NCI-H82 (cell line): ENCODE data around the gene MTFR1L.
A peak's percentile ranks its signal among the peaks of the same experiment; 100 is the strongest.

Source experiments
- DNase-seq: peaks from one replicate; lab custom pipeline; 2025; lab: John Stamatoyannopoulos, UW

Gene MTFR1L

GRCh38 chr1:25807480-25808390, 12.0 kb upstream of the MTFR1L start:
- DNase-seq = no peak

DNA sequence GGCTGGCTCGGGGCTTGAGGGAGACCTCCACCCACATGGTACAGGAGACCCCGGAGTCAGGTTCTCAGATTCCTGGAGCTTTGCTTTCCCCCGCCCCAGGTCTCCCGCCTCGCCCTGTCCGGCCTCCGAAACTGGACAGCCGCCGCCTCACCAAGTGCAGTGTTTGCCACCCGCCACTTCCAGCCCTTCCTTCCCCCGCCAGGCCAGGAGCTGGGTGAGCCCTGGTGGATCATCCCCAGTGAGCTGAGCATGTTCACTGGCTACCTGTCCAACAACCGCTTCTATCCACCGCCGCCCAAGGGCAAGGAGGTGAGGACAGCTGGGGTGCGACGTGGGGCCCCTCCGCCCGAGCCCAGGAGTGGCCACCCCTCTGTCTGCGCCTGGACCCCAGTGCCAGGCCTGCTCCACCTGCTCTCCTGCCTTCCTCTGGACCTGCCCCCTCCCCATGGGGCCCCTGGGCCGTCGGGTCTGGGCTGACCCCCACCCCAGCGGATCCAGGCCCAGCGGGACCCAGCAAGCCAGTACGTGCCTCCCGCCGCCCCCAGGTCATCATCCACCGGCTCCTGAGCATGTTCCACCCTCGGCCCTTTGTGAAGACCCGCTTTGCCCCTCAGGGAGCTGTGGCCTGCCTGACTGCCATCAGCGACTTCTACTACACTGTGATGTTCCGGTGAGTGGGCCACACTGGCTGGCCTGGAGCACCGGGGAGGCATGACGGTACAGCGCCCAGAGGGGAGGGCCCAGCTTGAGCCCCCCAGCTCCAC, 11.1 kb upstream of the MTFR1L start:
- DNase-seq = no peak

DNA sequence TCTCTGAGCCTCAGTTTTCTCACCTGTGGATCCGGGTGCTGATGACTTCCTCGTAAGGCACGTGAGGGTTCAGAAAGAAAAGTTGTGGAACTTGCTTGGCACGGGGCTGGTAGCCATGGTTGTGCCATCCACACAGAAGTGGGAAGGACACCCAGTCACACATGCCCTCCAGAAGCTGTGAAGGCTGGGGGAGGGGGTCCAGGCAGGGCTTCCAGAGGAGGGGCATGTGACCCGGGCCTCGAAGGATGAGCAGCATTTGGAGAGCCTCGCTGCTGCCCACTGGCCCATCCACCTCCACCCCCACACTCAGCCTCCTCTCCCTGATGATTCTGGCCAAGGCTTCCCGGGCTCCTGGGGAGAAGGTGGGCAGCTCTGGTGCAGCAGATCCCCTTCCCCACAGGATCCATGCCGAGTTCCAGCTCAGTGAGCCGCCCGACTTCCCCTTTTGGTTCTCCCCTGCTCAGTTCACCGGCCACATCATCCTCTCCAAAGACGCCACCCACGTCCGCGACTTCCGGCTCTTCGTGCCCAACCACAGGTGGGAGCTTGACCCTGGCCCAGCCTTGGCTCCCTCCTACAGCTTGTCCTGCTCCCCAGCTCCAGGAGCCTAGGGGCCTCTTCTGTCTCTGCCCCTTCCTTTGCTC, 10.3 kb upstream of the MTFR1L start:
- DNase-seq = no peak

DNA sequence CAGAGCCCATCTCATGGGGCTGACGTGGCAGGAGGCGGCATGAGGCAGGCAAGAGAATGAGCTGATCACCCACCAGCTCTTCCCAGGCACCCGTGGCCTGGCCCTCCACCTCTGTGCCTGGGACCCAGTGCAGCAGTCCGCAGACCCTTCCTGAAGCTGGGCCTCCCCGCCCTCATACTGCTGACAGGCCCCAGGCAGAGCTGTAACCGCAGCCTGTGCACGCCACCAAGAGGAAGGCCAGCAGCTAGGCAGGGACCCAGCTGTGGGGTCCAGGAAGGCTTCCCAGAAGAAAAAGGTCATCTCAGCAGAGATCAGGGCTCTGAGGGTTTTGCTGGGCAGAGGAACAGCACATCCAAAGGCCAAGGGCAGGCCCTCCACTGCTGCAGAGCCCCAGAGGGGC, 9.8 kb upstream of the MTFR1L start:
- no peak for DNase-seq

DNA sequence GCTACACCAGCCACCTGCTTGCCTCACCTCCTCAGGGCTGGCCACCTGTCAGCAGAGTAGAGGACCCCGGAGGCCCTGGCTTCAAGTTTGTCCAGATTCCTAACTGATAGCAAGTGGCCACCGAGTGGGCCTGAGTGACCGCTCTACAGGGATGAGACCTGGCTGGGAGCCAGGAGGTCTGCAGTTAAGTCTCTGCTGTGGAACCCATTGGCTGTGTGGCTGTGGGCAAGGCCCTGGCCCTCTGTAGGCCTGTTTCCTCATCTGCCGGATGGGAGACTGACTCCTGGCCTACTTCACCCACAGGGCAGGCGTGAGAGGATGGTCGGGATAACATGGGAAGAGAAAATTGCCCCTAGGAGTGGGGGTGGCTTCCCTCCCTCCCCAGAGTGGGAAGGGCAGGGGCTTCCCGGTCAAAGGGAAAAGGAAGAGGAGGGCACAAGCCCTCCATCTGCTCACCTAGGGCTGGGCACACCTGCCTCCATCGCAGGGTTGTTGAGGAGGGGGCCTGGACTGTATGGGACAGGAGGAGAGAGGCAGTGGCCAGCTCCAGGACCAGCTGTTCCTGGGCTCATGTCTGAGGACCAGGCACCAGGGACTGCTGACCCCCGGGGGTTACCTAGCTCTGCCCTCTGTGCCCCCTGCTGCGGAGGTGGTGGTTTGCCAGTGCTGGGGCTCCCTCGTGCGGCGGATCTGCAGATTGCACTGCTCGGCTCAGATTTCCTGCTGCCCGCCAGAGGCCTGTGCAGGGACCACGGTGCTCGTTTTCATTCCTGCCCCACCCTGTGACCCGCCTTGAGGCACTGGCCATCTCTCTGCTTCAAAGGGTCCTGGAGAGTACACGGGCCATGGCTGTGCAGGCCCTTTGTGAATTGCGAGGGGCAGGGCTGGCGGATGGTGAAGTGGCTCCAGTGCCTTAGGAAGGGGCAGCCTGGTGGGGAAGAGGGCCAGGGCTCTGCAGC, 9.1 kb upstream of the MTFR1L start:
- peak; percentile 75 for DNase-seq

DNA sequence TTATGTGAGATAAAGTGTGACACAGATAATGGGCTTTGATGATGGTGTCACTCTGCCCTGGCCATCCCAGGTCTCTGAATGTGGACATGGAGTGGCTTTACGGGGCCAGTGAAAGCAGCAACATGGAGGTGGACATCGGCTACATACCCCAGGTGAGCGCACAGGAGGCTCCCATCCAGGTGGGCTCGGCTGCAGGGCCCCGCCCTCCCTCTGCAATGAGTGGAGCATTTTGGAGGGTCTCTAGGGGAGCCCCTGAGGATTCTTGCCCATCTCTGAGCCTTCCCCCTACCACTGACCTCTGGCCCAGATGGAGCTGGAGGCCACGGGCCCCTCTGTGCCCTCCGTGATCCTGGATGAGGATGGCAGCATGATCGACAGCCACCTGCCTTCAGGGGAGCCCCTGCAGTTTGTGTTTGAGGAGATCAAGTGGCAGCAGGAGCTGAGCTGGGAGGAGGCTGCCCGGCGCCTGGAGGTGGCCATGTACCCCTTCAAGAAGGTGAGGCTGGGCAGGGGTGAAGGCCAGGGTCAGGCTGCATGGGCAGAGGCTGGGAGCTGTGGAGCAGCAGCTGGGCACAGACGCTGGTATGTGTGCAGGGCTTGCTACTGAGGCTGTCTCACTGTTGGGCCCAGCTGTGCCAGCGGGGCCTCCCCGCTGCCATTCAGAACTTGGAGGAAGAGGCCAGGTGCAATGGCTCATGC, 8.2 kb upstream of the MTFR1L start:
- DNase-seq = no peak

GRCh38 chr1:25813071-25813733, 6.6 kb upstream of the MTFR1L start:
- DNase-seq = no peak

GRCh38 chr1:25813734-25814471, 5.9 kb upstream of the MTFR1L start:
- no peak for DNase-seq

GRCh38 chr1:25814549-25815087, 5.1 kb upstream of the MTFR1L start:
- no peak for DNase-seq

GRCh38 chr1:25815208-25816111, 4.3 kb upstream of the MTFR1L start:
- DNase-seq = no peak

DNA sequence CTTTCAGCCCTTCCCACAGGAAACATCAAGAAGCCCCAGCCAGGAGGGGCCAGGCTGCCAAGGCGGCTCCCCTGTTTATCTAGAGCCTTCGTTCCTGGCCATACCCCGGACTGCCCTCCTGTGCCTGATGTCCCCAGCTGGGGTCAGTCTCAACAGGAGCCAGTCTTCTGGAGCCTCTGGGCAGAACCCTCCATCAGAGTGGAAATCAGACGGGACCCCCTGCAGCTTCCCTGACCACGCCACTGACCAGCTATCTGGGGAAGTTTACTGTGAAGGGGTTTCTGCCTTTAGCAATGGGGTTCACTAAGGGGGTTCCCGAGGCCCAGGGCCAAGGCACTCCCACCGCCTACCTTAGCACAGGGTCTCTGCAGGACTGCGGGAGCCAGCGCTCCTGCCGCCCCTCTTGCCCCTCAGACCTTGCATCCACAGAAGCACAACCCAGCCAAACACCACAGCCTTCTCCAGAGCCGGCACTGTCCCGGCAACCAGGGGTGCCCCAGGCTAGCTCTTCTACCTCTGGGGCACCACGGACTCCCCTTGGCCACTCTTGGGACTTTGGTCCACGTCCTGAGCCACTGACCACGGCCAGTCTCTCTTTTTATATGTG, 3.5 kb upstream of the MTFR1L start:
- no peak for DNase-seq

GRCh38 chr1:25817840-25818501, 1.8 kb upstream of the MTFR1L start:
- DNase-seq = peak; percentile 48

GRCh38 chr1:25818569-25818968, 1.2 kb upstream of the MTFR1L start:
- no peak for DNase-seq

- DNase-seq = peak; percentile 79
Measured at GRCh38 chr1:25820247-25821111, 725 bp downstream of the MTFR1L start.

GRCh38 chr1:25821112-25821476, 1.3 kb downstream of the MTFR1L start:
- peak; percentile 68 for DNase-seq

- no peak for DNase-seq
Measured at GRCh38 chr1:25821630-25822091, 1.9 kb downstream of the MTFR1L start.
